Dedifferentiated amniotic fluid mesenchymal stem cell (primary cell): ENCODE data around the gene RNF125.
A peak's percentile ranks its signal among the peaks of the same experiment; 100 is the strongest.
"Not testable (repeated sequence)": the region's sequence is repeated elsewhere in the genome, so short reads cannot be mapped to it uniquely, and the experiment has no call there.

Experiments used
- DNase-seq: peaks from one replicate; pipeline ENCODE4 v3.0.0-alpha.2; 2016; ENCODE audit errors: extremely low spot score

Gene RNF125

GRCh38 chr18:32018331-32019250 is at the start of gene RNF125:
Gene RNF125 (plus strand): TSS chr18:32018825. CDS start chr18:32018864, 39 bp downstream.
- peak; percentile 27 for DNase-seq

GRCh38 chr18:31970617-31971016 is 48.0 kb upstream of the RNF125 start:
- DNase-seq = no peak

GRCh38 chr18:31973929-31974546 is 44.6 kb upstream of the RNF125 start:
- DNase-seq = no peak

GRCh38 chr18:31976242-31976641 is 42.4 kb upstream of the RNF125 start:
- no peak for DNase-seq

GRCh38 chr18:31977270-31977872 is 41.3 kb upstream of the RNF125 start:
- DNase-seq = no peak

GRCh38 chr18:31978616-31979015 is 40.0 kb upstream of the RNF125 start:
- no peak for DNase-seq

GRCh38 chr18:31979714-31980113 is 38.9 kb upstream of the RNF125 start:
- DNase-seq = no peak

- no peak for DNase-seq
These were observed 37.8 kb upstream of the RNF125 start for GRCh38 chr18:31980863-31981262.

- no peak for DNase-seq
These were observed 35.6 kb upstream of the RNF125 start for GRCh38 chr18:31983020-31983419.

- no peak for DNase-seq
These were observed 34.6 kb upstream of the RNF125 start for GRCh38 chr18:31983976-31984375.

GRCh38 chr18:31990823-31991222 is 27.8 kb upstream of the RNF125 start:
- DNase-seq = no peak

GRCh38 chr18:31996007-31996406 is 22.6 kb upstream of the RNF125 start:
- DNase-seq = no peak

GRCh38 chr18:31998880-31999412 is 19.7 kb upstream of the RNF125 start:
- no peak for DNase-seq

- not testable (repeated sequence) for DNase-seq
These were observed 17.5 kb upstream of the RNF125 start for GRCh38 chr18:32001141-32001540.

- not testable (repeated sequence) for DNase-seq
These were observed 14.8 kb upstream of the RNF125 start for GRCh38 chr18:32003822-32004221.

GRCh38 chr18:32010124-32010721 is 8.4 kb upstream of the RNF125 start:
- DNase-seq = no peak

- DNase-seq = no peak
These were observed 7.4 kb upstream of the RNF125 start for GRCh38 chr18:32011193-32011592.

- no peak for DNase-seq
These were observed 775 bp downstream of the RNF125 start for GRCh38 chr18:32019251-32019948.

GRCh38 chr18:32019949-32020625 is 1.5 kb downstream of the RNF125 start:
- not testable (repeated sequence) for DNase-seq

- no peak for DNase-seq
These were observed 3.3 kb downstream of the RNF125 start for GRCh38 chr18:32021756-32022564.
